GM12878 (cell line): ENCODE data around the gene STX1B. TPM values are rescaled to one million over a fixed set of nuclear protein-coding genes. Genes with fewer than 3 reads are reported as not detected.

Experiments used
- ATAC-seq: fragments of 200-7000 bp; cut with Tn5 transposase; 3 replicates; pipeline ENCODE4 v1.9.1; 2020; ENCODE audit warnings: mild to moderate bottlenecking, moderate library complexity
- BruUV-seq: library from RNA; stranded (reverse); fragments of 400-500 nt; replicated peaks from 2 replicates; lab custom pipeline; 2021; lab: Mats Ljungman, UMichigan
- CTCF ChIA-PET: fragments of 300-600 bp; sonication (Branson Sonifier 250); formaldehyde crosslinking; extraction: SDS; loops from one replicate; lab custom pipeline; 2021; ENCODE audit warnings: inconsistent platforms; lab: Yijun Ruan, JAX
- POLR2A ChIA-PET: fragments of 350-600 bp; formaldehyde crosslinking; extraction: SDS; loops from one replicate; lab custom pipeline; 2021; ENCODE audit warnings: inconsistent platforms; lab: Charles Lee
- RAD21 ChIA-PET: fragments of 300-600 bp; sonication (Branson Sonifier 250); formaldehyde crosslinking; loops from one replicate; lab custom pipeline; 2023; ENCODE audit warnings: antibody characterized with exemption; ENCODE audit not compliant: unreplicated experiment; lab: Charles Lee
- SMC1A ChIA-PET: fragments of 300-600 bp; sonication (Branson Sonifier 250); formaldehyde crosslinking; loops from one replicate; lab custom pipeline; 2023; ENCODE audit not compliant: unreplicated experiment, uncharacterized antibody; lab: Charles Lee
- DNase-seq: peaks from one replicate; pipeline ENCODE4 v3.0.0-alpha.2; 2011; ENCODE audit warnings: low read depth, low spot score
- FAIRE-seq: peaks from 3 replicates; lab custom pipeline; 2011; peaks lifted over from hg19 to GRCh38; lab: Jason Lieb, UNC
- H2AFZ ChIP-seq: 2 replicates; pipeline ENCODE4 v1.6.0; 2011; ENCODE audit warnings: low read depth, low read length, control low read depth; ENCODE audit not compliant: control insufficient read depth
- H3K27ac ChIP-seq: 2 replicates; pipeline ENCODE4 v1.5.1; 2011; ENCODE audit warnings: control low read depth; ENCODE audit not compliant: control insufficient read depth, insufficient read depth
- H3K27me3 ChIP-seq, 2 experiments: replicated peaks in 1 of 2; 2 replicates each; pipeline versions ENCODE4 v1.6.0 to v1.6.1; 2011; ENCODE audit warnings: low read length in 1 of 2; ENCODE audit not compliant: control insufficient read depth in 2 of 2, insufficient read depth in 2 of 2
- H3K36me3 ChIP-seq, 2 experiments: 2 replicates each; pipeline ENCODE4 v1.5.1; 2011; ENCODE audit warnings: low read length in 1 of 2; ENCODE audit not compliant: control insufficient read depth in 2 of 2, insufficient read depth in 2 of 2
- H3K4me1 ChIP-seq: 2 replicates; pipeline ENCODE4 v1.6.1; 2011; ENCODE audit warnings: mild to moderate bottlenecking, low read length, moderate library complexity, mixed read lengths; ENCODE audit not compliant: control insufficient read depth, insufficient read depth
- H3K4me2 ChIP-seq: 2 replicates; pipeline ENCODE4 v1.6.0; 2011; ENCODE audit warnings: control low read depth; ENCODE audit not compliant: control insufficient read depth, insufficient read depth
- H3K4me3 ChIP-seq: fragments of 200-600 bp; sonication (generic); 2 replicates; pipeline ENCODE4 v1.5.1; 2016
- H3K79me2 ChIP-seq: 2 replicates; pipeline ENCODE4 v1.6.0; 2011; ENCODE audit warnings: low read length; ENCODE audit not compliant: control insufficient read depth, insufficient read depth
- H3K9ac ChIP-seq: 2 replicates; pipeline ENCODE4 v1.8.0; 2011; ENCODE audit warnings: low read length, control low read depth, mixed read lengths; ENCODE audit not compliant: control insufficient read depth, insufficient read depth
- H3K9me3 ChIP-seq: replicated peaks from 3 replicates; pipeline ENCODE4 v1.5.1; 2011; ENCODE audit warnings: mild to moderate bottlenecking, low read length; ENCODE audit not compliant: control insufficient read depth, insufficient read depth
- H4K20me1 ChIP-seq: 2 replicates; pipeline ENCODE4 v1.6.0; 2011; ENCODE audit not compliant: control insufficient read depth, insufficient read depth
- BCL3 ChIP-seq: IDR thresholded peaks from 2 replicates; pipeline ENCODE4 v1.6.1; 2011; ENCODE audit warnings: borderline replicate concordance, low read depth, mild to moderate bottlenecking, moderate library complexity, low read length; ENCODE audit not compliant: insufficient read depth, poor library complexity, severe bottlenecking
- FOXK2 ChIP-seq: fragments of 450-650 bp; IDR thresholded peaks from 2 replicates; pipeline ENCODE4 v1.6.1; 2017; ENCODE audit warnings: mild to moderate bottlenecking, moderate library complexity
- GABPA ChIP-seq: IDR thresholded peaks from 2 replicates; pipeline ENCODE4 v1.6.1; 2014; ENCODE audit warnings: antibody characterized with exemption, low read depth, mild to moderate bottlenecking, inconsistent platforms
- HDAC6 ChIP-seq: fragments of 200-600 bp; sonication (generic); IDR thresholded peaks from one replicate; pipeline ENCODE4 v1.8.0; 2017; ENCODE audit warnings: antibody characterized with exemption; ENCODE audit not compliant: unreplicated experiment
- IRF3 ChIP-seq: fragments of 450-650 bp; IDR thresholded peaks from 2 replicates; pipeline ENCODE4 v1.6.1; 2014; ENCODE audit warnings: mild to moderate bottlenecking
- MYC ChIP-seq: IDR thresholded peaks from 2 replicates; pipeline ENCODE4 v1.6.1; 2011; ENCODE audit warnings: mild to moderate bottlenecking, low read length, moderate library complexity, inconsistent platforms; ENCODE audit not compliant: insufficient read depth, insufficient replicate concordance, insufficient read length, severe bottlenecking
- NKRF ChIP-seq: fragments of 450-650 bp; conservative IDR thresholded peaks from 2 replicates; pipeline ENCODE4 v1.6.1; 2017; ENCODE audit warnings: mild to moderate bottlenecking, moderate library complexity
- PAX5 ChIP-seq: IDR thresholded peaks from 2 replicates; pipeline ENCODE4 v1.6.1; 2011; ENCODE audit warnings: low read depth, low read length, borderline replicate concordance
- POLR2AphosphoS2 ChIP-seq: IDR thresholded peaks from 2 replicates; pipeline ENCODE4 v1.6.1; 2011; ENCODE audit warnings: low read depth, mild to moderate bottlenecking, low read length, improper control_type of control experiment, moderate library complexity
- RCOR1 ChIP-seq: conservative IDR thresholded peaks from 2 replicates; pipeline ENCODE4 v1.6.1; 2012; ENCODE audit warnings: low read depth, low read length, improper control_type of control experiment
- RELB ChIP-seq: fragments of 450-650 bp; IDR thresholded peaks from 2 replicates; pipeline ENCODE4 v1.6.1; 2017; ENCODE audit warnings: low read depth, mild to moderate bottlenecking, moderate library complexity
- TBL1XR1 ChIP-seq: IDR thresholded peaks from 2 replicates; pipeline ENCODE4 v1.6.1; 2012; ENCODE audit warnings: low read depth, low read length, improper control_type of control experiment
- TCF3 ChIP-seq: IDR thresholded peaks from 2 replicates; pipeline ENCODE4 v1.6.1; 2012; ENCODE audit warnings: low read depth, mild to moderate bottlenecking, low read length, borderline replicate concordance; ENCODE audit not compliant: insufficient read depth
- YY1 ChIP-seq: IDR thresholded peaks from 2 replicates; pipeline ENCODE4 v1.6.1; 2011; ENCODE audit warnings: low read depth, mild to moderate bottlenecking, low read length
- WGBS: methylation state at CpG from one replicate; pipeline ENCODE4 v1.1.6; 2016; ENCODE audit warnings: low lambda C conversion rate; ENCODE audit not compliant: insufficient replicate concordance, insufficient coverage; ENCODE audit errors: missing lambda C conversion rate; 5-methylcytosine and 5-hydroxymethylcytosine counted together
- in situ Hi-C: fragments of 300-500 bp; cut with MboI; formaldehyde crosslinking; loops from 9 replicates; pipeline ENCODE4 v1.14.3; 2018; ENCODE audit warnings: mixed read lengths
- intact Hi-C: fragments of 100-400 bp; cut with micrococcal nuclease; formaldehyde crosslinking; loops from one replicate; pipeline ENCODE4 v1.14.2; 2022; ENCODE audit not compliant: unreplicated experiment
- polyA plus RNA-seq, 11 experiments: library from polyadenylated mRNA; depleted of rRNA in 4 of 11; unstranded in 6 of 11; stranded (reverse) in 5 of 11; fragments of >200 nt; fragmentation: Nextera tagmentation in 4 of 11; fragmentation: Illumina TruSeq in 1 of 11; extraction: Ambion mirVana in 4 of 11; extraction: Trizol in 1 of 11; gene quantifications; 1 replicate in 1 of 11; 2 replicates in 10 of 11; pipeline versions ENCODE4 v1.2.1 to v1.2.3, GENCODE V29; 2011 to 2016; ENCODE audit warnings: inconsistent platforms in 2 of 11, missing spikeins in 2 of 11, low read depth in 1 of 11
- total RNA-seq, 4 experiments: library from RNA; depleted of rRNA in 3 of 4; stranded (reverse); fragments of >200 nt in 3 of 4; fragmentation: Illumina TruSeq in 1 of 4; extraction: Trizol in 1 of 4; gene quantifications; 2 replicates each; pipeline versions ENCODE4 v1.2.1 to v1.2.3, GENCODE V29; 2013 to 2021

Gene STX1B
- total and polyA plus RNA-seq, 10 of the 15 experiments (the other 5 are each of a cell fraction or from before 2014, with no cell fraction given): 0.22 to 2.5 (median 1.1) TPM

- H3K4me1 ChIP-seq: peaks cover 14% of the 10 kb centered on the region
- H2AFZ ChIP-seq: no peak overlapping the region
- POLR2A ChIA-PET: interaction anchor here (1.2 kb wide), 1 partner anchor 101 kb away, joined by 3 read pairs; no protein-coding TSS in a partner anchor
- ATAC-seq (no peak), DNase-seq (no peak), FAIRE-seq (no peak)
- no peak overlapping the region for H3K27ac ChIP-seq
- no TSS peak for BruUV-seq
- RAD21 ChIA-PET: no interaction called here
- no peak overlapping the region for H3K4me2 ChIP-seq
- in situ Hi-C loops (loop anchor here (5.0 to 25.0 kb wide), 2 partner anchors 445 to 875 kb away; partner anchors contain the start of genes COX6A2 and ZNF843), intact Hi-C loops (loop anchor here (10.0 kb wide), 1 partner anchor 82 kb away; the partner anchor contains the start of genes ZNF646 and ZNF668)
- WGBS: 84% methylated on average over 18 of the region's 21 CpGs
- H3K9ac ChIP-seq: no peak overlapping the region
- H3K27me3 ChIP-seq: no peaks in the 10 kb centered on the region
- H3K9me3 ChIP-seq: no peaks in the 10 kb centered on the region
- CTCF ChIA-PET: no interaction called here
- no peak overlapping the region for H3K4me3 ChIP-seq
- H4K20me1 ChIP-seq: no peaks in the 10 kb centered on the region
- H3K36me3 ChIP-seq: no peaks in the 10 kb centered on the region; a peak in 1 of 4 replicates
- H3K79me2 ChIP-seq: no peaks in the 10 kb centered on the region; the same call in 1 of the 2 replicates
- SMC1A ChIA-PET: no interaction called here
- TF ChIP-seq TBL1XR1 (no peak), YY1 (no peak), GABPA (no peak), POLR2AphosphoS2 (no peak), RELB (no peak), NKRF (no peak), IRF3 (no peak), FOXK2 (no peak), BCL3 (peak; percentile 84), TCF3 (peak; percentile 75; the same call in 1 of the 2 replicates), MYC (no peak), HDAC6 (no peak), RCOR1 (no peak), PAX5 (no peak)
These were observed 18.1 kb downstream of the STX1B start for GRCh38 chr16:30992276-30992780.
